Psoas muscle (tissue), 8 donors: Measurements from ENCODE around the gene CHODL. TPM values are rescaled to one million over a fixed set of nuclear protein-coding genes. Genes with fewer than 3 reads are reported as not detected.
A peak's percentile ranks its signal among the peaks of the same experiment; 100 is the strongest.

Experiments
- ATAC-seq, 4 donors: fragments of 200-7000 bp; cut with Tn5 transposase; one replicate each; pipeline ENCODE4 v1.9.1; 2020; ENCODE audit warnings: moderate library complexity in 3 of 4, mild to moderate bottlenecking in 2 of 4
- DNase-seq, 2 donors: peaks; one replicate each; pipeline ENCODE4 v3.0.0-alpha.2; 2020
- H3K27ac ChIP-seq: fragments of 200-600 bp; one replicate; pipeline ENCODE4 v1.8.0; 2022
- H3K27me3 ChIP-seq, 3 donors: fragments of 200-600 bp in 1 of 3; one replicate each; pipeline versions ENCODE4 v1.6.1 to v1.8.0; 2013 to 2022; ENCODE audit warnings: low read length in 2 of 3, mild to moderate bottlenecking in 2 of 3, moderate library complexity in 1 of 3; ENCODE audit not compliant: insufficient read depth in 3 of 3
- H3K36me3 ChIP-seq, 2 donors: fragments of 200-600 bp in 1 of 2; one replicate each; pipeline versions ENCODE4 v1.6.1 to v1.8.0; 2013 to 2022; ENCODE audit warnings: low read depth in 1 of 2, mild to moderate bottlenecking in 1 of 2, moderate library complexity in 1 of 2; ENCODE audit not compliant: insufficient read depth in 1 of 2
- H3K4me1 ChIP-seq: fragments of 200-600 bp; one replicate; pipeline ENCODE4 v1.8.0; 2022
- H3K4me3 ChIP-seq: fragments of 200-600 bp; one replicate; pipeline ENCODE4 v1.8.0; 2022; ENCODE audit warnings: mild to moderate bottlenecking
- H3K9me3 ChIP-seq: fragments of 200-600 bp; one replicate; pipeline ENCODE4 v1.8.0; 2022
- CTCF ChIP-seq: fragments of 200-600 bp; IDR thresholded peaks from one replicate; pipeline ENCODE4 v1.8.0; 2022; ENCODE audit warnings: antibody characterized with exemption
- WGBS, 3 donors: extraction: QIAGEN DNeasy Blood & Tissue Kit; methylation state at CpG; one replicate each; pipeline versions ENCODE4 v1.1.6 to v1.1.7; 2013; 5-methylcytosine and 5-hydroxymethylcytosine counted together
- intact Hi-C, 2 donors: fragments of 100-400 bp; cut with DNase I; formaldehyde crosslinking; loops; one replicate each; pipeline versions ENCODE4 v1.11.0 to v1.14.2; 2022
- long read RNA-seq, 2 donors: library from polyadenylated mRNA; unstranded; transcript quantifications; one replicate each; pipeline ENCODE4 v2.0.0, GENCODE V29; 2021
- polyA plus RNA-seq, 3 donors: library from polyadenylated mRNA; stranded (reverse); fragments of 200-250 nt; gene quantifications; one replicate each; pipeline ENCODE4 v1.2.3, GENCODE V29; 2013
- total RNA-seq, 4 donors: library from RNA; stranded (reverse); fragmentation: NEBNext Ultra II Directional in 2 of 4; extraction: Animal tissue kit (Norgen Biotek cat#: 25700) in 2 of 4; gene quantifications; one replicate each; pipeline versions ENCODE4 v1.2.1 to v1.2.4, GENCODE V29; 2021 to 2023
- donor health status: healthy with polysubstance abuse.
- donor health status: DM: no; HTN: no; CAD: no; lungs with moderate emphysema.
- donor health status: Bipolar disorder and iron deficiency.
- donor health status: healthy.
- donor health status: DM: yes; HTN: yes; CAD: no.
- donor health status: DM: no; HTN: no; CAD: no.
- donor health status: DM: no; HTN: no; CAD: no.
- donor health status: DM: yes; HTN: yes; CAD: no.

The CHODL gene
- 1 to 10 TPM in 1 of 4 donors, under 1 TPM in 3; 0.44 to 1.0 (median 0.57) TPM for total RNA-seq
- under 1 TPM; 0.34 to 0.51 (median 0.39) TPM for polyA plus RNA-seq
- long read RNA-seq, donor 1: 0 reads
- long read RNA-seq, donor 2, partial matches to known transcripts: 1 of 3 reads
- long read RNA-seq, donor 2, other reads (novel, unspliced or antisense): 0 of 3 reads

GRCh38 chr21:18244671-18245463 lies at the start of gene CHODL:
Gene CHODL, plus strand, starts transcription at chr21:18244833. Its CDS starts 391 bp downstream, at chr21:18245224.
- no peak for TF ChIP-seq CTCF
- ATAC-seq (peak in 3 of 4 donors; percentile 34 to 47 (median 40)), DNase-seq (no peak)
- H3K4me3 ChIP-seq: peak within 1 kb of the TSS; percentile 56
- 1% methylated on average over 43 to 72 of the region's 72 CpGs for WGBS, 3 donors
- no peaks in the 10 kb centered on the region for H3K9me3 ChIP-seq
- peaks cover 0 to 29% (median 6%) of the 10 kb centered on the region in 3 donors for H3K27me3 ChIP-seq
- H3K36me3 ChIP-seq: no peaks in the 10 kb centered on the region
- no peak within 1 kb of the TSS for H3K27ac ChIP-seq
- no peaks in the 10 kb centered on the region for H3K4me1 ChIP-seq
- intact Hi-C loops: no loop called here

GRCh38 chr21:18204931-18205330 lies 39.7 kb upstream of the CHODL start:
- 93 to 98% (median 96%) methylated on average over 1 of the region's 1 CpG for WGBS, 3 donors
- H3K9me3 ChIP-seq: no peaks in the 10 kb centered on the region

GRCh38 chr21:18218331-18218730 lies 26.3 kb upstream of the CHODL start:
- DNase-seq (no peak), ATAC-seq (no peak)
- H3K4me3 ChIP-seq: no peak overlapping the region
- peaks cover 11% of the 10 kb centered on the region for H3K9me3 ChIP-seq
- WGBS, 3 donors: 41 to 73% (median 48%) methylated on average over 1 of the region's 1 CpG
- H3K36me3 ChIP-seq: no peaks in the 10 kb centered on the region
- no peak for TF ChIP-seq CTCF
- intact Hi-C loops: no loop called here
- no peaks in the 10 kb centered on the region for H3K4me1 ChIP-seq
- H3K27me3 ChIP-seq: no peaks in the 10 kb centered on the region
- no peak overlapping the region for H3K27ac ChIP-seq

More at GRCh38 chr21:18204931-18205330, 39.7 kb upstream of the CHODL start:
- H3K4me3 ChIP-seq: no peak overlapping the region
- ATAC-seq (no peak), DNase-seq (no peak)
- no peaks in the 10 kb centered on the region for H3K4me1 ChIP-seq
- no peaks in the 10 kb centered on the region for H3K27me3 ChIP-seq
- intact Hi-C loops: no loop called here
- H3K36me3 ChIP-seq: no peaks in the 10 kb centered on the region
- no peak overlapping the region for H3K27ac ChIP-seq
- no peak for TF ChIP-seq CTCF

GRCh38 chr21:18220498-18220897 lies 24.1 kb upstream of the CHODL start:
- TF ChIP-seq CTCF: no peak
- no peaks in the 10 kb centered on the region for H3K36me3 ChIP-seq
- ATAC-seq (no peak), DNase-seq (no peak)
- no peaks in the 10 kb centered on the region for H3K27me3 ChIP-seq
- intact Hi-C loops: no loop called here
- no peaks in the 10 kb centered on the region for H3K4me1 ChIP-seq
- no peak overlapping the region for H3K4me3 ChIP-seq
- peaks cover 11% of the 10 kb centered on the region for H3K9me3 ChIP-seq
- H3K27ac ChIP-seq: no peak overlapping the region
